Measurements from ENCODE around the gene SLC15A1.

- TF ChIP-seq EZH2 (IDR thresholded peaks at IDR 0.05): no peak
- no peak for TF ChIP-seq POLR2A (IDR thresholded peaks at IDR 0.05; ENCODE audit: borderline replicate concordance, extremely low read depth, insufficient read depth, insufficient read length)
- TF ChIP-seq, protein P1, sequence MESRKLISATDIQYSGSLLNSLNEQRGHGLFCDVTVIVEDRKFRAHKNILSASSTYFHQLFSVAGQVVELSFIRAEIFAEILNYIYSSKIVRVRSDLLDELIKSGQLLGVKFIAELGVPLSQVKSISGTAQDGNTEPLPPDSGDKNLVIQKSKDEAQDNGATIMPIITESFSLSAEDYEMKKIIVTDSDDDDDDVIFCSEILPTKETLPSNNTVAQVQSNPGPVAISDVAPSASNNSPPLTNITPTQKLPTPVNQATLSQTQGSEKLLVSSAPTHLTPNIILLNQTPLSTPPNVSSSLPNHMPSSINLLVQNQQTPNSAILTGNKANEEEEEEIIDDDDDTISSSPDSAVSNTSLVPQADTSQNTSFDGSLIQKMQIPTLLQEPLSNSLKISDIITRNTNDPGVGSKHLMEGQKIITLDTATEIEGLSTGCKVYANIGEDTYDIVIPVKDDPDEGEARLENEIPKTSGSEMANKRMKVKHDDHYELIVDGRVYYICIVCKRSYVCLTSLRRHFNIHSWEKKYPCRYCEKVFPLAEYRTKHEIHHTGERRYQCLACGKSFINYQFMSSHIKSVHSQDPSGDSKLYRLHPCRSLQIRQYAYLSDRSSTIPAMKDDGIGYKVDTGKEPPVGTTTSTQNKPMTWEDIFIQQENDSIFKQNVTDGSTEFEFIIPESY (IDR thresholded peaks at IDR 0.05; ENCODE audit: extremely low read depth, insufficient replicate concordance, low read length): no peak
- TF ChIP-seq CEBPB (IDR thresholded peaks at IDR 0.05; ENCODE audit: low read depth): no peak
- no peak for TF ChIP-seq CTCF (IDR thresholded peaks at IDR 0.05 in 2 of 3, conservative IDR thresholded peaks at IDR 0.05 in 1 of 3; ENCODE audit: borderline replicate concordance in 1 of 3, insufficient read depth in 1 of 3, low read depth in 2 of 3, low read length in 2 of 3)
- no peak for TF ChIP-seq YY1 (IDR thresholded peaks at IDR 0.05; ENCODE audit: extremely low read depth, insufficient replicate concordance, low read depth, low read length)
- TF ChIP-seq RAD21 (IDR thresholded peaks at IDR 0.05; ENCODE audit: low read depth): no peak
- TF ChIP-seq SIN3A (IDR thresholded peaks at IDR 0.05; ENCODE audit: low read depth): no peak
- no peak for TF ChIP-seq ATF3 (IDR thresholded peaks at IDR 0.05)
- TF ChIP-seq, protein P2, sequence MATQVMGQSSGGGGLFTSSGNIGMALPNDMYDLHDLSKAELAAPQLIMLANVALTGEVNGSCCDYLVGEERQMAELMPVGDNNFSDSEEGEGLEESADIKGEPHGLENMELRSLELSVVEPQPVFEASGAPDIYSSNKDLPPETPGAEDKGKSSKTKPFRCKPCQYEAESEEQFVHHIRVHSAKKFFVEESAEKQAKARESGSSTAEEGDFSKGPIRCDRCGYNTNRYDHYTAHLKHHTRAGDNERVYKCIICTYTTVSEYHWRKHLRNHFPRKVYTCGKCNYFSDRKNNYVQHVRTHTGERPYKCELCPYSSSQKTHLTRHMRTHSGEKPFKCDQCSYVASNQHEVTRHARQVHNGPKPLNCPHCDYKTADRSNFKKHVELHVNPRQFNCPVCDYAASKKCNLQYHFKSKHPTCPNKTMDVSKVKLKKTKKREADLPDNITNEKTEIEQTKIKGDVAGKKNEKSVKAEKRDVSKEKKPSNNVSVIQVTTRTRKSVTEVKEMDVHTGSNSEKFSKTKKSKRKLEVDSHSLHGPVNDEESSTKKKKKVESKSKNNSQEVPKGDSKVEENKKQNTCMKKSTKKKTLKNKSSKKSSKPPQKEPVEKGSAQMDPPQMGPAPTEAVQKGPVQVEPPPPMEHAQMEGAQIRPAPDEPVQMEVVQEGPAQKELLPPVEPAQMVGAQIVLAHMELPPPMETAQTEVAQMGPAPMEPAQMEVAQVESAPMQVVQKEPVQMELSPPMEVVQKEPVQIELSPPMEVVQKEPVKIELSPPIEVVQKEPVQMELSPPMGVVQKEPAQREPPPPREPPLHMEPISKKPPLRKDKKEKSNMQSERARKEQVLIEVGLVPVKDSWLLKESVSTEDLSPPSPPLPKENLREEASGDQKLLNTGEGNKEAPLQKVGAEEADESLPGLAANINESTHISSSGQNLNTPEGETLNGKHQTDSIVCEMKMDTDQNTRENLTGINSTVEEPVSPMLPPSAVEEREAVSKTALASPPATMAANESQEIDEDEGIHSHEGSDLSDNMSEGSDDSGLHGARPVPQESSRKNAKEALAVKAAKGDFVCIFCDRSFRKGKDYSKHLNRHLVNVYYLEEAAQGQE (IDR thresholded peaks at IDR 0.05; ENCODE audit: low read depth): no peak
- no peak for TF ChIP-seq MAX (IDR thresholded peaks at IDR 0.05)
Observed at GRCh38 chr13:98641075-98641474, 111.4 kb downstream of the SLC15A1 start.

Data from HCT116 (cell line).